GM18520 (cell line): ENCODE data around the gene GRK1.

Experiments
- ATAC-seq: cut with Tn5 transposase; IDR thresholded peaks from one replicate; pipeline ENCODE4 v1.9.1; 2021; ENCODE audit not compliant: unreplicated experiment

Gene GRK1

DNA sequence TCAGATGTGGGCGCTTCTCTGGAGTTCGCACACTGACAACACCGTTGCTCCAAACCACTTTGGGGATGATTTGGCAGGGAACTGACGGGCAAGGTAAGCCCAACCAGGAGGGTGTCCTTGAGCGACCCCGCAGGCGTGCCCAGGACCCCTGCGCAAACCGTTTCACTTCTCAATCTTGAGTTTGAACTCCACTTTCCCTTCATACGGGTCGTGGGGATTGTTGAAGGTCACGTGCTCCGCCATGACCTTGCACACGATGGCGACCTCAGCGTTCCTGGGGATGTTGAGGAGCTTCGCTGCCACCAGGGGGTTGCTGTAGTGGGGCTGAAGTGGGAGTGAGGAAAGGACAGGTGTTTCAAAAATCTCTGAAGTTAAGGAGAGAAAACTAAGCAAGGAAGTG lies 17.8 kb upstream of the GRK1 start:
- no peak for ATAC-seq

DNA sequence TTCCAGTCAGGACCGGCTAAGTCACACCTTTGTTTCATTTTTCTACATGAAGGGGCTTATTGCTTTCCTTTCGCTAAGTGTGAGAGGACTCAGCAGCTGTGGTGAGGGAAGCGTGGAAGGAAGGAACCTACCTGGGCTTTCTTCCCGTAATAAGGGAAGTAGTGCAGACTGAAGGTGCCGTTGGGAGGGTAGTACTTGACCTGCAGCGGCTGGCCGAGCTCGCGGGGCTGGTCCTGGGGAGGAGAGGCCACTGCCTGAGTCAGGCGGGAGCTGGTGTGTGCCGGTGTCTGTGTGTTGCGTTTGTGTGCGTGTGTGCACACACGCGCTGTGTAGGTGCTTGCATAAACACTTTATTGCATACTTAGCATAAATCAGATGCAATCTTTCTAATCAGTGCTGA lies 16.7 kb upstream of the GRK1 start:
- ATAC-seq: no peak

DNA sequence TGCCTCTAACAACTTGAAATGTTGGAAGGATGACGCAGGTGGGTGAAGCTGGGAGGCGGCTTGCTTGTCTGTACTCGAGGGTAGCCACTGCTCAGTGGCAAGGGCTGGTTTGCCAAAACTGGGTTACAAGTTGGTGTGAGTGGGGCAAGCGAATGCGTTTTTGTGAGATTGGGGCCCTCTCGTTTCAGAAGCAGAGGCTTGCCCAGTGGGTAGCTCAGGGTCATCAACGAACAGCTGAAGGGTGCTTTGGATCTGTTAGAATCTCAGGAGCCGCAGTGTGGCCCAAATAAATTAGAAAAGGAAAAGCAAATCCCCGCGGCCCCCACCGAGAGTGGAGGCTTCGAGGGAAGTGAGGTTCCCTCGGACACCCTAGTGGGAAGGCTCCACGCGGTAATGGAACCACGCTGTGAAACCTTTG lies 16.3 kb upstream of the GRK1 start:
- no peak for ATAC-seq

DNA sequence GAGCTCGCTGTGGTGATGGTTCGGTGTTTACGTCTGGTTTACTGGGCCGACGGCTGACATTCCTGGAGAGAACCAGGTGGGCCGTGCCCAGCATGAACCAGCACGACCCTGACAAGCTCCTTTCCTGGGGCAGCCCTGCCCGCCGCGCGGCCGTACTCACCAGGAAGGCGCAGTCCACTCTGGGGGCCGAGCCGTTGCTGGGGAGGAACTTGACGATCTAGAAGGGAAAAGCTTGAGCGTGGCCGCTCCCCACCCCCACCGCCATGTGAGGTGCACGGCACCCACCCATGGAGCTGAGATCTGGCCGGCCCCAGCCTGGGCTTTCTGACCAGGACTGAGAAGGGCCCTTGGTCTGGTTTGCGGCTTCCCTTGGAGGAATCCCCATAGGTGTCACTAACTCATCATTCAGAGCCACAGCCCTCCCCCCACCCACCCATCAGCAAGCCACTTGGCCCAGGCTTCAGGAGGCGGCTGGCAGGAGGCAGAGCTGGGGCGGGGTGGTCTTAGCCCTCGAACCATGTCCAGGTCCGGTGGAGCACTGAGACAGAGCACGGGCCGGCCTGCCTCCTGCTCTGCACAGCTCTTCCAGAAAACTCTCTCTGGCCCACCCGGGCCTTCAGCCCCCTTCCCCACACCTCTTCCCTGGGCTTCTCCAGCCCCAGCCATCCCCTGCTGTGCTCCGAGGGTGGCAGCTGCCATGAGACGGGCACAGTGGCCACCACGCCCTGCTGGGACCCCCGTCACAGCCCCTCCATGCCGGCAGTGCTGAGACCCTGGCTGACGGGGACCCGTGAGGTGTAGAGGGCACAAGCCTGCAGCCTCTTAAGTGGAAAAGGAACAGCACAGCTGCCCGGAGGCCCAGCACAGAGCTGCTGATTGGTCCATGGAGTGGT lies 15.3 kb upstream of the GRK1 start:
- no peak for ATAC-seq

DNA sequence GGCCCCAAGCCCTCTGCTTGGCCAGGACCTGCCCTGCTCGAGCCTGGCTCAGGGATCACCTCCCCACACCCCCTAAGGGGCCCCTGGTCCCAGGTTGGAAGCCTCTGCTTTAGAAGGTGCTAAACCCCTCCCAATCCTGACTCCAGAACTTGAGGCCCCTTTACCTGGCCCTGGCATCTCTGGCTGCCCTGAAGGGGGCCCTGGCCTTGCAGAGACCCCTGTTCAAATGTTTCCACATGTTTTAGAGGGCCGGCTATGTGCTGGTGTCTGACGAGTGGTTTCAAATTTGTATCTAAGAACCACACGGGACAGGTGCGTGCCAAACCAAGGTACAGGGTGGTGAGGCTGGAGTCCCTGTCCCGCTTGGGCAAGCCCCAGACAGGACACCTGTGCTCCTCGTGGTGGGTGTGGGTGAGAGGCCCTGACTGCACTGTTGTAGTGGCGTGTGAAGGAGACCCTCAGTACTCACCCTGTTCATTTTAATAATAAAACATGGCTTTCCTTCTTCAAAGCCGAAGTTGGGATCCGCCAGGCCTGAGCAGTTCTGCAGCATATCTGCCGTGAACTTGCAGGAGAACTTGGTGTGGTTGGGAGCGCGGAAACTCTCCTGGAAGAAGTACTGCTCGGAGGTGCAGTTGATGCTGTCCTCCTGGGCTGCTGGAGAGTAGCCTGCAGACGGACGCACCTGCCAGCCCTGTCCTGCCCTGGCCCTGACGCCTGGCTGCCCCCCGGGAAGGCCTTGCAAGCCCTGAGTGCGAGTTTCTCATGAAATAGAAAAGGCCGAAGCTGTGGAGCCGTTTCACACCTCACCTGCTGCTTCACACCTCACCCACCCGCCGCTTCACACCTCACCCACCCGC lies 14.4 kb upstream of the GRK1 start:
- no peak for ATAC-seq

GRCh38 chr13:113653264-113654174 lies 13.5 kb upstream of the GRK1 start:
- ATAC-seq: no peak

GRCh38 chr13:113654175-113654560 lies 12.9 kb upstream of the GRK1 start:
- ATAC-seq: no peak

DNA sequence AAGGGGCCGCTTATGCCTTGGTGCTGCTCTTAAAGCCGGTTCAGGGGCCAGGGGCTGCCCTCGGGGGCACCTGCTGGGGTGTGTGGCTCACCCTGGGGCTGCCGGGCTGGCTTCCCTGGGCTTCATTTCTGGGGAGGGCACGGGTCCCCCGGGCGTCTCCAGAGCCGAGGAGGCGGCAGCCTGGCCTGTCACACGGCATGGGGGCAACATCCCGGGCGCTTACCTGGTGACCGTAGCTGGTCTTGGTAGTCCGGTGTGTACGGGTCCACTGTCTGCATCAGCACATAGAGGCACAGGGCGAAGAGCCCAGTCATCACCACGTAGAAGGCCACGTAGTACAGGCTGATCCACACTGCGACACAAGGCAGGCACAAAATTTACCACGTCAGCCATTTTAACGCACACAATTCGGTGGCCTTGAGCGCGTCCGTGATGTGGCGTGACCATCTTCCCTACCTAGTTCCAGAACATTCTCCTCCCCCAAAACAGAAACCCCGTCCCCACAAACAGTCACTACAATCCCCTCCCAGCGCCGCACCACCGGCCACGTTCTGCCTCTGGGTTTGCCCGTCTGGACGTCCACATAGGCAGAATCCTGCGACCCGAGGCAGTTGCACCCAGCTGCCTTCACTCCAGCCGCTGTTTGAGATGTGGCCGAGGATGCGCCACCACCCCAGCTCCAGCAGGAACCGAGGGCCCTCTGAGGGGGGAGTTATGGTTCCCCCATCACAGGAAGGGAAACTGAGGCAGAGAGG lies 12.3 kb upstream of the GRK1 start:
- ATAC-seq: no peak

- no peak for ATAC-seq
Observed at GRCh38 chr13:113655346-113656002, 11.5 kb upstream of the GRK1 start.

GRCh38 chr13:113656003-113656588 lies 10.9 kb upstream of the GRK1 start:
- no peak for ATAC-seq

GRCh38 chr13:113656831-113657671 lies 10.0 kb upstream of the GRK1 start:
- no peak for ATAC-seq

- no peak for ATAC-seq
Observed at GRCh38 chr13:113657851-113658741, 8.9 kb upstream of the GRK1 start, which contains the start of gene ATP4B. Gene ATP4B (minus strand): TSS chr13:113658198. CDS start chr13:113658144, 54 bp downstream.

DNA sequence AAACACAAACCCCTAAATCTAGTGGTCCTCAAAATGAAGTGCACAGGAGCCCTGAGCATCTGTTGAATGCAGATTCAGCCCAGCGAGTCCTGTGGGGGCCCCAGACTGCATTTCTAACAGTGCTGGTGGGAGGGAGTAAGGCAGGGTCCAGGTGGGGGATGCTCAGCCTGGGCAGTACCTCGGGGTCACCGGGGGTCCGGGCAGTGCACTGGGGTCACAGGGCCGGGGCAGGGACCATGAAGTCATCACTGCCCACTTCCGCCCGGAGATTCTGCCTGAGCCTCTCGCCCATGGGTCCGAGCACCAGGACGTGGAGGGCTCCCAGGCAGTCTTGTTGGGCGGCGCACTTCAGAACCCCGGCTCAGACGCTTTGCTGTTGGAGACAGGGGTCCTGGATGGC lies 8.2 kb upstream of the GRK1 start:
- no peak for ATAC-seq

DNA sequence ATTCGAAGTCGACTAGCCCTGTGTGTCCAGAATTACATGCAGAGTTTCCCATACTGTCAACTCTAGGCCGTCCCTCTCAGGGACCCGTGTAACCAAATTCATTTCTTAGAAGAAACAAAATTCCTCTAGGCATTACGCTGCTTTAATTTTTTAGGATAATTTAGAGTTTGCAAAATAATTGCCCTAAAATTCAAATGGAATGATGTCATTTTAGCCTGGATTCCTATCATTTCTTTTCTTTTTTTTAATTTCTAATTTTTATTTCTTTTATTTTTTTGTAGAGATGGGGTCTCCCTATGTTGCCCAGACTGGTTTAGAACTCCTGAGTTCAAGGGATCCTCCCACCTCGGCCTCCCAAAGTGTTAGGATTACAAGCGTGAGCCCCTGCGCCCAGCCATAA lies 7.7 kb upstream of the GRK1 start:
- no peak for ATAC-seq

- ATAC-seq: no peak
Observed at GRCh38 chr13:113660066-113660465, 7.0 kb upstream of the GRK1 start.

DNA sequence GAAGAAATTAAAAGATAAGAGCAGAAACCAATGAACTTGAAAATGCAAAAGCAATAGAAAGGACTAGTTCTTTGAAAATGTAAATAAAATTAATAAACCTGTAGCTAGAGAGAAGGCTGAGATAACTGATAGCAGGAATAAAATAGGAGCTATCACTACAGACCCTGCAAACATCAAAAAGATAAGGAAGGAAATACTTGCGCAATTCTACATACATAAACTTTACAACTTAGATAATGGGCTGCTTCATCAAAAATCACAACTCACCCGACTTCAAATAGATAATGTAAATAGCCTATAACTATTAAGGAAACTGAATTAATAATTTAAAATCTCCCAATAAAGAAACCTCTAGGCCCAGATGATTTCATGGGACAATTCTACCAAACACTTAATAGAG lies 5.5 kb upstream of the GRK1 start:
- ATAC-seq: no peak

- ATAC-seq: no peak
Observed at GRCh38 chr13:113663934-113664333, 3.1 kb upstream of the GRK1 start.
